ENCODE data around the gene MATN3. TPM values are rescaled to one million over a fixed set of nuclear protein-coding genes. Genes with fewer than 3 reads are reported as not detected.

The MATN3 gene
- total and polyA plus RNA-seq, 8 donors, result 0.53 to 7.0 (median 0.87) TPM; not detected in 3

DNA sequence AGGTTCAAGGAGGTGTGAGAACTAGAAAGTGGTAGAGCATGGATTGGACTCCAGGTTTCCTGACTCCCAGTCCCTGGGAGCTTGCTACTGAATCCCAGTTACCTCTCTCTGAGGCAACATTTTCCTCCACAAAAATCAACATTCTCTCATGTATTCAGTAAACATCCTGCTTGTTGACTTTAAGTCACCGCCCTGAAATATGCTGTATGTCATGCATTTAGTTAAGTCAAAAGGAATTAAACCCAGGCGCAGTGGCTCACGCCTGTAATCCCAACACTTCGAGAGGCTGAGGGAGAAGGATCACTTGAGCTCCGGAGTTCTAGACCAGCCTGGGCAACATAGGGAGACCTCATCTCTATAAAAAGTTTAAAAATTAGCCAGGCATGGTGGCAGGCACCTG lies 3.8 kb downstream of the MATN3 start:
- 21 to 58% (median 40%) methylated on average over 5 of the region's 5 CpGs for WGBS, 5 donors
- peak in 1 of 2 donors; percentile 74 for DNase-seq
- no peak for TF ChIP-seq EP300 (IDR thresholded peaks at IDR 0.05)
- no peak for TF ChIP-seq POLR2AphosphoS5 (IDR thresholded peaks at IDR 0.05)
- TF ChIP-seq POLR2A (IDR thresholded peaks at IDR 0.05), result no peak
- no peak for TF ChIP-seq CTCF (IDR thresholded peaks at IDR 0.05)
- H3K4me1 ChIP-seq, result peaks cover 0 to 19% (median 17%) of the 10 kb centered on the region in 4 donors
- H3K27ac ChIP-seq, result no peak overlapping the region
- H3K4me3 ChIP-seq, result no peak overlapping the region
- H3K9me3 ChIP-seq, result no peaks in the 10 kb centered on the region
- intact Hi-C loops (cut with DNase I; ENCODE audit: low total_unique reads), result no loop called here
- H3K27me3 ChIP-seq, result peaks cover 0 to 28% (median 8%) of the 10 kb centered on the region in 3 donors
- H3K36me3 ChIP-seq, result no peaks in the 10 kb centered on the region

GRCh38 chr2:20005891-20006470 lies 6.5 kb downstream of the MATN3 start:
- H3K9me3 ChIP-seq, result no peaks in the 10 kb centered on the region
- TF ChIP-seq POLR2A (IDR thresholded peaks at IDR 0.05) (no peak), CTCF (IDR thresholded peaks at IDR 0.05) (no peak), POLR2AphosphoS5 (IDR thresholded peaks at IDR 0.05) (no peak), EP300 (IDR thresholded peaks at IDR 0.05) (no peak)
- WGBS, 5 donors, result 87 to 94% (median 90%) methylated on average over 17 of the region's 17 CpGs
- DNase-seq, result no peak
- no peaks in the 10 kb centered on the region for H3K4me1 ChIP-seq
- no peak overlapping the region for H3K27ac ChIP-seq
- no peak overlapping the region for H3K4me3 ChIP-seq
- peaks cover 0 to 9% (median 0%) of the 10 kb centered on the region in 3 donors for H3K27me3 ChIP-seq
- H3K36me3 ChIP-seq, result no peaks in the 10 kb centered on the region
- intact Hi-C loops (cut with DNase I; ENCODE audit: low total_unique reads), result no loop called here

GRCh38 chr2:20005067-20005627 lies 7.3 kb downstream of the MATN3 start:
- no peak for DNase-seq
- Histone ChIP-seq H3K4me1 (no peaks in the 10 kb centered on the region), H3K36me3 (no peaks in the 10 kb centered on the region), H3K27ac (no peak overlapping the region), H3K9me3 (no peaks in the 10 kb centered on the region), H3K4me3 (no peak overlapping the region), H3K27me3 (peaks cover 0 to 6% (median 0%) of the 10 kb centered on the region in 3 donors)
- intact Hi-C loops (cut with DNase I; ENCODE audit: low total_unique reads), result no loop called here
- 81 to 93% (median 86%) methylated on average over 10 of the region's 10 CpGs for WGBS, 5 donors
- TF ChIP-seq EP300 (IDR thresholded peaks at IDR 0.05), result no peak
- TF ChIP-seq POLR2AphosphoS5 (IDR thresholded peaks at IDR 0.05), result no peak
- TF ChIP-seq POLR2A (IDR thresholded peaks at IDR 0.05), result no peak
- no peak for TF ChIP-seq CTCF (IDR thresholded peaks at IDR 0.05)

GRCh38 chr2:20001361-20001863 lies 11.1 kb downstream of the MATN3 start:
- Histone ChIP-seq H3K27me3 (no peaks in the 10 kb centered on the region), H3K9me3 (no peaks in the 10 kb centered on the region), H3K4me3 (no peak overlapping the region), H3K36me3 (no peaks in the 10 kb centered on the region), H3K4me1 (no peaks in the 10 kb centered on the region), H3K27ac (no peak overlapping the region)
- no peak for DNase-seq
- intact Hi-C loops (cut with DNase I; ENCODE audit: low total_unique reads), result no loop called here
- TF ChIP-seq EP300 (IDR thresholded peaks at IDR 0.05) (no peak), CTCF (IDR thresholded peaks at IDR 0.05) (no peak)
- 69 to 88% (median 85%) methylated on average over 2 of the region's 2 CpGs for WGBS, 5 donors
